Measurements from ENCODE around the gene MUC13.

Gene MUC13

DNA sequence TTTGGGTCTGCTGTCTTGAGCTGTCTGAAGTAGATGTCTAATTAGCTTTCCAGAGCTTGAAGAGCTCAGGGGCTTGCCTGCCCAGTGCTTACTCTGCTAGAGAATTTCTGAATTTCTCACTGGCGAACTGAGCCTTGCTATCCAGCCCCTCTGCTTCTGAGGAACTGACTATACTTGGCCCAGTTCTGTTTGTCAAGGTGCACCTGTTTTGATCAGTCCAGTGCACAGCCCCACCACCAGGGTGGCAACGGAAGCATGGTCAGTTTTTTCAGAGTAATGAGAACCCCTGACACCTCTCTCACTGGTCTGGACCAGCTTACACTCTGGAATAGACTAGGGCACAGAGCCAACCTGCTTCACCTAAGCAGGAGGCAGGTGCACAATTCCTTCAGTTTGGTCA is 72.5 kb downstream of the MUC13 start:
- DNase-seq = no peak

DNA sequence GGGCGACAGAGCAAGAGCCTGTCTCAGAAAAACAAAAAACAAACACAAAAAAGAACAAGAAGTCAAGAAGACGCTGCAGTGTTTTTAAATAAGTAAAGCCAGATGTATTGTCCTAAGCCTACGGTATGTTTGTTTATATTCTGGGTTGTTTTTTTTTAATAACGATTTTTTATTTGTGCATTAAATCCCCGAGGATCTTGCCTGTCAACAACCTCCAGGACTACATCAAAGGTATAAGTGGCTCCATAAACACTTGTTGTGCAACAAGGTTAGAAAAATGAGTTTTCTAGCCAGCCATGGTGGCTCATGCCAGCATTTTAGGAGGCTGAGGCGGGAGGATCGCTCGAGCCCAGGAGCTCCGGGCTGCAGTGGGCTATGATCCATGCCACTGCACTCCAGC is 73.5 kb downstream of the MUC13 start:
- no peak for DNase-seq

DNA sequence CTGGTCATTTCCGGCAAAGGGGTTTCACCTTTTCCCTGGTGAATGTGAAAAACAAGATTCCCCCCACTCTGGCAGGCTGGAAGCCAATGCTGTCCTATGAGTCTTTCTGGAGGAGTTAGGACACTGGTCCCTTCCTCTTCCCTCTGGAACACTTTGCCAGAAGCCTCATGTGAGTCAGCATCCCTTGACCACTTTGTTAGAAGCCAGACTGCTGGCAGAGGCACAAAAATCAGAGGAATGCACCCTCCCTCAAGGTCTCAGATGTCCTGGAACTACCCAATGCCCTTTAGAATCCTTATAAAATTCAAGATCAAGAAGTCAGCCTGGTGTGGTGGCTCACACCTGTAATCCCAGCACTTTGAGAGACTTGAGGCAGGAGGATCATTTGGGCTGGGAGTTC is 74.0 kb downstream of the MUC13 start:
- no peak for DNase-seq

DNA sequence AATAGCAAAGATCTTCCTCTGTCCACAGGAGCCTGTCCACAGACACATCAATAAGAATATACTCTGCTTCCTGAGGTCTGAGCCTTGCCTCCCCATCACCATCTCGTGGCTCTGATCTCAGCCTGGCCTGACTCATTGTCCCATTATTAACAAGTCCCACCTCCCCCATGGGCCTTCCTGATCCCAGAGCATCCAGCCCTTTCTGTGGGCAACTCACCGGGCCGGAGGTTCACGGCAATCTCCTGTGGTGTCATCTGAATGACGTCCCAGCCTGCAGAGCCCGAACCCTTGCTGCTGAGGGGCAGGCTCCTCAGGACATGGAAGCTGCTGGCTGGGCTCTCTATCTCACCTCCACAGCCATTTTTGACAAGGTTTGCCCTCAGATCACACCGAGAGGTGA is 75.5 kb downstream of the MUC13 start:
- DNase-seq = no peak

DNA sequence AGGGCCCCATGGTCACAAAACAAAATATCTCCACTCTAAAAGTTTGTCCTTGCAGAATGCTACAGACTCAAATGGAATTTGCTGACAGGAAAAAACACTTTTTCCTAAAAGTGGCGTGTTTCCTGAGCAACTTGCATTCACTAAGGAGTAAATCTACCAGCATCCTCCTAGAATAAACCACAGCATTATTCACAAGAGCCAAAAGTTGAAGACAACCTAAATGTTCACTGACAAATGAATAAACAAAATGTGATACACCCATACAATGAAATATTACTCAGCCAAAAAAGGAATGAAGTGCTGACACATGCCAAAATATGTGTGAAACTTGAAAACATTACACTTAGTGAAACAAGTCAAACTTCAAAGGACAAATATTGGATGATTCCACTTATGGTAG is 76.3 kb downstream of the MUC13 start:
- no peak for DNase-seq

DNA sequence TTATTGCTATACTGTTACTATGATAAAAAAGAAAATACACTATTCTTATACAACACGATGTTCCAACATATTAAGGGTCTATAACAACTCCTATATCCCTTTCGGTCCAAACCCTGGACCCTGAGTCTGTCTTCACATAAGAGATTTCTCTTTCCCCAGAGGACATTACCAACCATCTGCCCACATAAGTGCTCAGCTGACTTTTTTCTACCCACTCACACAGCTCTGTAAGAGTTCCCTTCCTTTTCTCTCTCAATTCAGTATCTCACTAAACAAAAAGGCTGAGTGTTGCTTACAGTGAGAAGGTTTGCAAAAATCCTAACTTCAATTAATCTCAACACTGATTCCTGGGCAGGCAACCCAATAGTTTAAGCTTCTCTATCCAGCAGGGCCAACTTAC is 77.9 kb downstream of the MUC13 start:
- DNase-seq = no peak

All from NCI-H146 (cell line).